ENCODE results near the gene WDR86.

DNA sequence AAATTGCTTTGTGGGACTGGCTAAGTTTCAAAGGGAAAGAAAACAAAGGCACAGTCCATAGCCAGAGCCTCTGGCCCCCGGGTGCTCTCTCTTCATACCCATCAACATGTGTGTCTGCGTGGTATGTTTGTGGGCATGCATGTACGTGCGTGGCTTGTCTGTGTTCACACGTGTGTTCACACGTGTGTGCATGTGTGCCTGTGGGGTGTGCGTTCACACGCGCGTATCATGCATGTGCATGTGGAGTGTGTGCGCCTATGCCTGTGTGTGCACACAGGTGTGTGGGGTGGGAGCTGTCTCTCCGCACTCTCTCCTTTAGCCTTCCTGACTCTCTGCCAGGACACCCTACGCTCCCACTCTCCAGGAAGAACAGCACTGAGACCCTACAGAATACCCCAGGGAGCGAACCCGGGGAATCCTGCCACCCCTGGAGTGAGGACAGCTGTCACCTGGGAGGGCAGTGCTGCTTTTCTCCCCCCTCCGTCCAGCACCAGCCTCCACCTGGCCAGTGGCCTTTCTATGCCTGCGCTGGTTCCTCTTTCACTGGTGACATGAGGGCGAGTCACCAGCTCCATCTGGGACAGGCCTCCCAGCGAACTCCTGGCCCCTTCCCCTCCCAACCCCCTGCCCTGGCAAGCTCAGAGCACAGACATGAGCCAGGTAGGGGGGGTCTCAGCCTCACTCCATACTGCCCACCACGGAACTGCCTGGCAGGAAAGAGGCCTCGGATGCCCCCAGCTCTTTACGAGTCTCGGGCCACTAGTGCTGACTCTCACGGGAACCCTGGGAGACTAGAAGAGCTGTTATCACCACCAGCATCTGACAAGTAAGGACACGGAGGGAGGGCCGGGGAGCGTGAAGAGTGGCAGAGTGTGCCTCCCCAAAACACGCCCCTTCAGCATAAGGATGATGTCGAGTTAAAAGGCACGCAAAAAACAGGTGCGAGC is 16.5 kb downstream of the WDR86 start:
- TF ChIP-seq TEAD4 (CRISPR knock-in tag; IDR thresholded peaks at IDR 0.05): no peak
- TF ChIP-seq, protein P1, sequence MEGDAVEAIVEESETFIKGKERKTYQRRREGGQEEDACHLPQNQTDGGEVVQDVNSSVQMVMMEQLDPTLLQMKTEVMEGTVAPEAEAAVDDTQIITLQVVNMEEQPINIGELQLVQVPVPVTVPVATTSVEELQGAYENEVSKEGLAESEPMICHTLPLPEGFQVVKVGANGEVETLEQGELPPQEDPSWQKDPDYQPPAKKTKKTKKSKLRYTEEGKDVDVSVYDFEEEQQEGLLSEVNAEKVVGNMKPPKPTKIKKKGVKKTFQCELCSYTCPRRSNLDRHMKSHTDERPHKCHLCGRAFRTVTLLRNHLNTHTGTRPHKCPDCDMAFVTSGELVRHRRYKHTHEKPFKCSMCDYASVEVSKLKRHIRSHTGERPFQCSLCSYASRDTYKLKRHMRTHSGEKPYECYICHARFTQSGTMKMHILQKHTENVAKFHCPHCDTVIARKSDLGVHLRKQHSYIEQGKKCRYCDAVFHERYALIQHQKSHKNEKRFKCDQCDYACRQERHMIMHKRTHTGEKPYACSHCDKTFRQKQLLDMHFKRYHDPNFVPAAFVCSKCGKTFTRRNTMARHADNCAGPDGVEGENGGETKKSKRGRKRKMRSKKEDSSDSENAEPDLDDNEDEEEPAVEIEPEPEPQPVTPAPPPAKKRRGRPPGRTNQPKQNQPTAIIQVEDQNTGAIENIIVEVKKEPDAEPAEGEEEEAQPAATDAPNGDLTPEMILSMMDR (IDR thresholded peaks at IDR 0.05): no peak
- TF ChIP-seq NR2C2 (CRISPR knock-in tag; IDR thresholded peaks at IDR 0.05): no peak
- TF ChIP-seq FOXK1 (CRISPR knock-in tag; IDR thresholded peaks at IDR 0.05): no peak
- TF ChIP-seq GRHL2 (CRISPR knock-in tag; IDR thresholded peaks at IDR 0.05; ENCODE audit: insufficient replicate concordance, severe bottlenecking): no peak
- TF ChIP-seq, protein P2, sequence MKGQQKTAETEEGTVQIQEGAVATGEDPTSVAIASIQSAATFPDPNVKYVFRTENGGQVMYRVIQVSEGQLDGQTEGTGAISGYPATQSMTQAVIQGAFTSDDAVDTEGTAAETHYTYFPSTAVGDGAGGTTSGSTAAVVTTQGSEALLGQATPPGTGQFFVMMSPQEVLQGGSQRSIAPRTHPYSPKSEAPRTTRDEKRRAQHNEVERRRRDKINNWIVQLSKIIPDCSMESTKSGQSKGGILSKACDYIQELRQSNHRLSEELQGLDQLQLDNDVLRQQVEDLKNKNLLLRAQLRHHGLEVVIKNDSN (CRISPR knock-in tag; IDR thresholded peaks at IDR 0.05): no peak
- TF ChIP-seq CREB1 (CRISPR knock-in tag; IDR thresholded peaks at IDR 0.05): no peak
- TF ChIP-seq TEAD1 (CRISPR knock-in tag; IDR thresholded peaks at IDR 0.05): no peak
- no peak for TF ChIP-seq E2F4 (CRISPR knock-in tag; IDR thresholded peaks at IDR 0.05; ENCODE audit: borderline replicate concordance, low read depth)
